Measurements from ENCODE around the gene GSC2.

The GSC2 gene

GRCh38 chr22:19131685-19132015, 18.4 kb downstream of the GSC2 start:
- no peak for DNase-seq

GRCh38 chr22:19130959-19131684, 19.0 kb downstream of the GSC2 start, which contains the start of gene TSSK2:
Gene TSSK2, plus strand, starts transcription at chr22:19131308. Its CDS starts 92 bp downstream, at chr22:19131400.
- no peak for DNase-seq

- DNase-seq = no peak
Observed at GRCh38 chr22:19129871-19130270, 20.2 kb downstream of the GSC2 start.

- no peak for DNase-seq
Observed at GRCh38 chr22:19128946-19129727, 21.0 kb downstream of the GSC2 start.

- no peak for DNase-seq
Observed at GRCh38 chr22:19128009-19128401, 22.1 kb downstream of the GSC2 start.

GRCh38 chr22:19127329-19128008, 22.6 kb downstream of the GSC2 start:
- DNase-seq = no peak

- no peak for DNase-seq
Observed at GRCh38 chr22:19126309-19127273, 23.5 kb downstream of the GSC2 start.

- DNase-seq = no peak
Observed at GRCh38 chr22:19125474-19126308, 24.4 kb downstream of the GSC2 start.

- no peak for DNase-seq
Observed at GRCh38 chr22:19125011-19125410, 25.1 kb downstream of the GSC2 start.

- DNase-seq = no peak
Observed at GRCh38 chr22:19124377-19124776, 25.7 kb downstream of the GSC2 start.

GRCh38 chr22:19123936-19124335, 26.2 kb downstream of the GSC2 start:
- no peak for DNase-seq

- no peak for DNase-seq
Observed at GRCh38 chr22:19122752-19123492, 27.2 kb downstream of the GSC2 start.

- DNase-seq = peak; percentile 96
Observed at GRCh38 chr22:19122143-19122751, 27.8 kb downstream of the GSC2 start, which contains the start of gene DGCR2. Gene DGCR2, minus strand, starts transcription at chr22:19122412. Its CDS starts 206 bp downstream, at chr22:19122206.

GRCh38 chr22:19121631-19122142, 28.4 kb downstream of the GSC2 start:
- DNase-seq = peak; percentile 24

- DNase-seq = no peak
Observed at GRCh38 chr22:19120829-19121630, 29.1 kb downstream of the GSC2 start.

- DNase-seq = no peak
Observed at GRCh38 chr22:19119949-19120348, 30.1 kb downstream of the GSC2 start.

- peak; percentile 28 for DNase-seq
Observed at GRCh38 chr22:19118329-19118880, 31.7 kb downstream of the GSC2 start.

GRCh38 chr22:19117111-19117512, 33.0 kb downstream of the GSC2 start:
- no peak for DNase-seq

GRCh38 chr22:19115628-19116027, 34.5 kb downstream of the GSC2 start:
- peak; percentile 26 for DNase-seq

All from CD4-positive, alpha-beta T cell treated with Interleukin-10 for 1 hour (primary cell).